Activated T-helper 2 cell treated with anti-CD3 and anti-CD28 coated beads, Interferon-gamma antibody, Interleukin-2, Interleukin-4, amounts not matched to agents 10 μg/mL and 5 μg/mL and 100 μg/mL, durations not matched to agents 14 hours and 24 hours and 36 hours (primary cell): ENCODE measurements around the gene ZNF682. TPM values are rescaled to one million over a fixed set of nuclear protein-coding genes. Genes with fewer than 3 reads are reported as not detected.
"Not testable (repeated sequence)": the region's sequence is repeated elsewhere in the genome, so short reads cannot be mapped to it uniquely, and the experiment has no call there.

Source experiments
- DNase-seq: peaks from one replicate; pipeline ENCODE4 v3.0.0; 2021; ENCODE audit warnings: low spot score
- H3K27ac Mint-ChIP-seq: one replicate; pipeline ENCODE4 v1.8.0; 2021; ENCODE audit warnings: mixed read lengths
- H3K27me3 Mint-ChIP-seq: one replicate; pipeline ENCODE4 v1.8.0; 2021; ENCODE audit warnings: low read depth, mixed read lengths
- H3K36me3 Mint-ChIP-seq: one replicate; pipeline ENCODE4 v1.8.0; 2021; ENCODE audit warnings: low read depth, mixed read lengths
- H3K4me1 Mint-ChIP-seq: one replicate; pipeline ENCODE4 v1.8.0; 2021; ENCODE audit warnings: low read depth, mixed read lengths
- H3K4me3 Mint-ChIP-seq: one replicate; pipeline ENCODE4 v1.8.0; 2021; ENCODE audit warnings: low read depth, mild to moderate bottlenecking, moderate library complexity, mixed read lengths
- H3K9me3 Mint-ChIP-seq: one replicate; pipeline ENCODE4 v1.8.0; 2021; ENCODE audit warnings: mixed read lengths
- intact Hi-C: fragments of 100-400 bp; cut with micrococcal nuclease; formaldehyde crosslinking; loops from one replicate; pipeline ENCODE4 v1.15.1; 2023
- total RNA-seq: library from RNA; stranded (reverse); gene quantifications from 2 replicates; pipeline ENCODE4 v1.2.3, GENCODE V29; 2022

ZNF682 gene
- 4.8 TPM in 2 replicates for total RNA-seq

- Mint-ChIP-seq H3K4me3 (peak within 1 kb of the TSS; percentile 90), H3K36me3 (peaks cover 9% of the 10 kb centered on the region), H3K27me3 (no peaks in the 10 kb centered on the region), H3K9me3 (peaks cover 17% of the 10 kb centered on the region), H3K27ac (peak within 1 kb of the TSS; percentile 89), H3K4me1 (peaks cover 6% of the 10 kb centered on the region)
- intact Hi-C loops, result no loop called here
- peak; percentile 81 for DNase-seq
Measured at GRCh38 chr19:20039203-20039723, at the start of gene ZNF682. ZNF682 (minus strand) TSS chr19:20039505; CDS start chr19:20039345, 160 bp downstream.

- H3K4me3 Mint-ChIP-seq, H3K27ac Mint-ChIP-seq, DNase-seq, H3K27me3 Mint-ChIP-seq, intact Hi-C loops, H3K4me1 Mint-ChIP-seq: not testable (repeated sequence)
- peaks cover 56% of the 10 kb centered on the region for H3K36me3 Mint-ChIP-seq
- peaks cover 60% of the 10 kb centered on the region for H3K9me3 Mint-ChIP-seq
Measured at GRCh38 chr19:20082876-20083275, 43.6 kb upstream of the ZNF682 start.

GRCh38 chr19:20082232-20082833 is 43.0 kb upstream of the ZNF682 start:
- not testable (repeated sequence) for H3K4me1 Mint-ChIP-seq
- peaks cover 55% of the 10 kb centered on the region for H3K9me3 Mint-ChIP-seq

GRCh38 chr19:20080656-20081055 is 41.4 kb upstream of the ZNF682 start:
- intact Hi-C loops, result no loop called here
- Mint-ChIP-seq H3K27me3 (no peaks in the 10 kb centered on the region), H3K4me3 (no peak overlapping the region), H3K27ac (no peak overlapping the region), H3K4me1 (peaks cover 2% of the 10 kb centered on the region), H3K36me3 (peaks cover 47% of the 10 kb centered on the region), H3K9me3 (peaks cover 54% of the 10 kb centered on the region)
- DNase-seq, result no peak

More at GRCh38 chr19:20082232-20082833, 43.0 kb upstream of the ZNF682 start:
- H3K4me3 Mint-ChIP-seq, H3K27me3 Mint-ChIP-seq, H3K27ac Mint-ChIP-seq, DNase-seq, intact Hi-C loops: not testable (repeated sequence)
- H3K36me3 Mint-ChIP-seq, result peaks cover 52% of the 10 kb centered on the region

- Mint-ChIP-seq H3K9me3 (peaks cover 56% of the 10 kb centered on the region), H3K4me3 (no peak overlapping the region), H3K36me3 (peaks cover 45% of the 10 kb centered on the region), H3K4me1 (peaks cover 2% of the 10 kb centered on the region), H3K27me3 (no peaks in the 10 kb centered on the region), H3K27ac (no peak overlapping the region)
- no peak for DNase-seq
- intact Hi-C loops, result no loop called here
Measured at GRCh38 chr19:20079476-20079875, 40.2 kb upstream of the ZNF682 start.

GRCh38 chr19:20078581-20079031 is 39.3 kb upstream of the ZNF682 start:
- peak overlapping the region; percentile 83 for H3K4me3 Mint-ChIP-seq
- H3K9me3 Mint-ChIP-seq, result peaks cover 54% of the 10 kb centered on the region
- H3K4me1 Mint-ChIP-seq, result peaks cover 2% of the 10 kb centered on the region
- intact Hi-C loops, result no loop called here
- no peak for DNase-seq
- H3K27ac Mint-ChIP-seq, result no peak overlapping the region
- no peaks in the 10 kb centered on the region for H3K27me3 Mint-ChIP-seq
- H3K36me3 Mint-ChIP-seq, result peaks cover 41% of the 10 kb centered on the region

GRCh38 chr19:20077791-20078463 is 38.6 kb upstream of the ZNF682 start, which contains the start of gene ZNF90:
ZNF90 (plus strand) TSS chr19:20078000; CDS start chr19:20078133, 133 bp downstream.
- Mint-ChIP-seq H3K27me3 (no peaks in the 10 kb centered on the region), H3K9me3 (peaks cover 54% of the 10 kb centered on the region), H3K27ac (peak within 1 kb of the TSS; percentile 33), H3K4me3 (peak within 1 kb of the TSS; percentile 83), H3K4me1 (peaks cover 2% of the 10 kb centered on the region), H3K36me3 (peaks cover 34% of the 10 kb centered on the region)
- intact Hi-C loops, result no loop called here
- DNase-seq, result peak; percentile 69

- DNase-seq, result no peak
- no peak overlapping the region for H3K27ac Mint-ChIP-seq
- no peak overlapping the region for H3K4me3 Mint-ChIP-seq
- peaks cover 2% of the 10 kb centered on the region for H3K4me1 Mint-ChIP-seq
- intact Hi-C loops, result no loop called here
- peaks cover 66% of the 10 kb centered on the region for H3K9me3 Mint-ChIP-seq
- H3K36me3 Mint-ChIP-seq, result no peaks in the 10 kb centered on the region
- H3K27me3 Mint-ChIP-seq, result no peaks in the 10 kb centered on the region
Measured at GRCh38 chr19:20072936-20073335, 33.6 kb upstream of the ZNF682 start.

- Mint-ChIP-seq H3K4me3 (no peak overlapping the region), H3K27me3 (no peaks in the 10 kb centered on the region), H3K9me3 (peaks cover 74% of the 10 kb centered on the region), H3K27ac (no peak overlapping the region), H3K4me1 (no peaks in the 10 kb centered on the region), H3K36me3 (no peaks in the 10 kb centered on the region)
- DNase-seq, result no peak
- intact Hi-C loops, result no loop called here
Measured at GRCh38 chr19:20070691-20071090, 31.4 kb upstream of the ZNF682 start.

- H3K4me3 Mint-ChIP-seq, H3K27me3 Mint-ChIP-seq, DNase-seq, intact Hi-C loops, H3K27ac Mint-ChIP-seq, H3K4me1 Mint-ChIP-seq, H3K36me3 Mint-ChIP-seq: not testable (repeated sequence)
- peaks cover 69% of the 10 kb centered on the region for H3K9me3 Mint-ChIP-seq
Measured at GRCh38 chr19:20068559-20068958, 29.3 kb upstream of the ZNF682 start.

GRCh38 chr19:20067943-20068342 is 28.6 kb upstream of the ZNF682 start:
- Mint-ChIP-seq H3K9me3 (peaks cover 63% of the 10 kb centered on the region), H3K36me3 (no peaks in the 10 kb centered on the region), H3K27me3 (no peaks in the 10 kb centered on the region), H3K4me1 (no peaks in the 10 kb centered on the region), H3K4me3 (no peak overlapping the region), H3K27ac (no peak overlapping the region)
- intact Hi-C loops, result no loop called here
- no peak for DNase-seq

GRCh38 chr19:20066861-20067260 is 27.6 kb upstream of the ZNF682 start:
- no peak for DNase-seq
- Mint-ChIP-seq H3K4me1 (no peaks in the 10 kb centered on the region), H3K9me3 (peaks cover 56% of the 10 kb centered on the region), H3K4me3 (no peak overlapping the region), H3K36me3 (no peaks in the 10 kb centered on the region), H3K27ac (no peak overlapping the region), H3K27me3 (no peaks in the 10 kb centered on the region)
- intact Hi-C loops, result no loop called here

GRCh38 chr19:20060282-20060681 is 21.0 kb upstream of the ZNF682 start:
- Mint-ChIP-seq H3K27me3 (no peaks in the 10 kb centered on the region), H3K9me3 (peaks cover 39% of the 10 kb centered on the region), H3K4me3 (no peak overlapping the region), H3K4me1 (no peaks in the 10 kb centered on the region), H3K27ac (no peak overlapping the region), H3K36me3 (no peaks in the 10 kb centered on the region)
- no peak for DNase-seq
- intact Hi-C loops, result no loop called here
